Activated CD8-positive, alpha-beta memory T cell treated with anti-CD3 and anti-CD28 coated beads, Interleukin-2, amount 50 U/mL, for 48 hours (primary cell): Measurements from ENCODE around the gene MEX3A.
A peak's percentile ranks its signal among the peaks of the same experiment; 100 is the strongest.
"Not testable (repeated sequence)": the region's sequence is repeated elsewhere in the genome, so short reads cannot be mapped to it uniquely, and the experiment has no call there.

Source experiments
- DNase-seq: peaks from one replicate; pipeline ENCODE4 v3.0.0-alpha.2; 2020

MEX3A gene

GRCh38 chr1:156076609-156077429 is 5.4 kb downstream of the MEX3A start:
- no peak for DNase-seq

GRCh38 chr1:156075775-156076204 is 6.5 kb downstream of the MEX3A start:
- no peak for DNase-seq

- no peak for DNase-seq
Measured at GRCh38 chr1:156075162-156075561, 7.1 kb downstream of the MEX3A start.

DNA sequence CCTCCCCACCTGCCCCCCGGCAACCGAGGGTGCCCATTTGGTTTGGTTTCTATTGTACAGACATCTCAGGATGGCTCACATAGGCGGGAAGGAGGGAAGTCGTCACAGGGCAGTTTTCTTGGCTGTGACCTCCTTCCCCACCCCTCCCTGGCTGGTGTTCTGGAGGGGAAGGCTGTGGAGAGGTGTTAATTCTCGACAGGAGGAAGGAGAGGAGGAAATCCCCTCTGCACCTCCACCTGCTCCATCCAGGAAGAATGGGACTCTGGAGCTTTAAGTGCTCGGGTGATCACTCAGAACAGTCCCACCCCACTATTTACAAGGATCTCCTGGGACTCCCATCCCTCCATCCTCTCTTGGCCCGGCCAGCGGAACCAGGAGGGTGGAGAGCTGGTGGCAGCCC is 7.6 kb downstream of the MEX3A start:
- no peak for DNase-seq

GRCh38 chr1:156073740-156074139 is 8.5 kb downstream of the MEX3A start:
- DNase-seq = no peak

DNA sequence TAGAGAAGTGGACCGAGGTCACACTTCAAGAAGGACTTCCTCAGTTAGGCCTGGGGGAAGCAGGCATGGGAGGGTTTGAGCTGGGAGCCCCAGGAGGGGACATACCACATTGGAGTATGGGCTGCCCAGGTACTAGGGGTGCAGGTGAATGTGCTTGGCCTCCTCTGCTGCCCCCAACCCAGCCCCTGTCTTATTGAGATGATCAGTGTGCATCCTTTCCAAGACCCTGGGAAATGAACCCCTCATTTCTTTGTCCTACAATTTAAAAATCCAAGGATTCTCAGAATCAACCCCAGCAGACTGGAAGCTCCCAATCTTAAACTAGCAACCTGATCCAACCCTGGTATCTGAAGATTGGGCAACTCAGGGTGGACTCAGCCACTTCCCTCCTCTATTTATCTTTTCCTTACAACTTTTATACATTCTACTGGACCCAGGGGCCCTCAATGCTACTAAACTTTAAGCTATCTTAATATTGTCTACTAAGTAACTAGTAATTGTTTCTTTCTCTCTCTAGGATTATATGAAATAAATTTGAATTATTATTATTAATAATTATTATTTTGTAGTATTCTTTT is 9.1 kb downstream of the MEX3A start:
- no peak for DNase-seq

GRCh38 chr1:156072251-156072650 is 10.0 kb downstream of the MEX3A start:
- no peak for DNase-seq

- not testable (repeated sequence) for DNase-seq
Measured at GRCh38 chr1:156071332-156071816, 10.9 kb downstream of the MEX3A start.

DNA sequence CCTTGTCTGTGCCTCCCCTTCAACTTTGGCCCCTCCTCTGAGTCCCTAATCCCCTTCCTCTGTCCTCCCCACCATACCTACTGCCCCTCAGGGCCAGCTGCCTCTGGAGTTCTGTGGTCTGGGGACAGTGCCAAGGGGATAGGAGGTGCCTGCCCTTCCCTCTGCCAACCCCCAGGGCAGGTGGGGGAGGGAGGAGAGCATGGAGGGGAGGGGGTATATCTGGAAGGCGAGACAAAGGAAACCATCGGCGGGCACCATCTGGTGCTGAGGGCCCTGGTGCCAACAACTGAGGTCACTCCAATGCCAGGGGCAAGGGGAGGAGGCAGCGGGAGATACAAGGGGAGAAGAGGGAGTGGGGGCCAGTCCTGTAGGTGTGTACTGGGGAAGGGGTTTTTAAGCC is 11.7 kb downstream of the MEX3A start:
- no peak for DNase-seq

- no peak for DNase-seq
Measured at GRCh38 chr1:156069490-156070455, 12.5 kb downstream of the MEX3A start.

GRCh38 chr1:156067262-156067661 is 15.0 kb downstream of the MEX3A start:
- DNase-seq = no peak

DNA sequence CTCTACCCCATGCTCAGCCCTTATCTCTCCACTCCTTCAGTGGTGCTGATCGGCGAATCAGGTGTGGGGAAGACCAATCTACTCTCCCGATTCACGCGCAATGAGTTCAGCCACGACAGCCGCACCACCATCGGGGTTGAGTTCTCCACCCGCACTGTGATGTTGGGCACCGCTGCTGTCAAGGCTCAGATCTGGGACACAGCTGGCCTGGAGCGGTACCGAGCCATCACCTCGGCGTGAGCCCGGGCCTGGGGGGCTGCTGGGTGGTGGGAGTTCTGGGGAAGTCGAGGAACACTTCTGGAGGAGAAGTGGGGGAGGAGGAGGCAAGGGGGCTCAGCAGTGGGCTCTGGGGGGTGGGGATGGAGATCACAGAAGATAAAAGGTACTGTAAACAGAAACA is 16.4 kb downstream of the MEX3A start:
- no peak for DNase-seq

GRCh38 chr1:156065212-156065611 is 17.1 kb downstream of the MEX3A start:
- DNase-seq = no peak

- no peak for DNase-seq
Measured at GRCh38 chr1:156064615-156065014, 17.6 kb downstream of the MEX3A start.

GRCh38 chr1:156063997-156064285 is 18.3 kb downstream of the MEX3A start:
- DNase-seq = no peak

GRCh38 chr1:156062189-156062588 is 20.1 kb downstream of the MEX3A start:
- DNase-seq = no peak

- no peak for DNase-seq
Measured at GRCh38 chr1:156060937-156061636, 21.2 kb downstream of the MEX3A start, which contains the start of gene RAB25. Gene RAB25 (plus strand): TSS chr1:156061160. CDS start chr1:156061401, 241 bp downstream.

DNA sequence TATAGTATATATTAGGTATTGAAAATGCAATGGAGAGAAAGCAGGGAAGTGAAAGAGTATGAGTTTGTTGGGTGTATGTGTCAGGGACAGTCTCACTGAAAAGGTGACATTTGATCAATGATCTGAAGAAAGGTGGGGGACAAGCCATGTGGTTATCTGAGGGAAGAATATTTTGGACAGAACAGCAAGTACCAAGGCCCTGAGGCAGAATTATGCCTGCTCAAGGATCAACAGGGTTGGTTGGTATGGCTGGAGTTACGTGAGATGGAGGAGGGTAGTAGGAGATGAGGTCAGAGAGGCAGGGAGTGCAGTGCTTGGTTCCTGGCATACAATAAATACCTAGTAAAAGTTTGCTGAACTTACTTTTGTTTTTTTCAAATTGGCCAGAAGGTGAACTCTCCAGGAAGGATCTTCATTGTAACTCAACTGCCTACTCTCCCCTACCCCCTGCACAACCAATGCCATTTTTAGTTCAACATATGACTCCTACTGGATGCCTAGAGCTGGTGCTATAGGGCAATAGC is 25.9 kb downstream of the MEX3A start:
- no peak for DNase-seq

DNA sequence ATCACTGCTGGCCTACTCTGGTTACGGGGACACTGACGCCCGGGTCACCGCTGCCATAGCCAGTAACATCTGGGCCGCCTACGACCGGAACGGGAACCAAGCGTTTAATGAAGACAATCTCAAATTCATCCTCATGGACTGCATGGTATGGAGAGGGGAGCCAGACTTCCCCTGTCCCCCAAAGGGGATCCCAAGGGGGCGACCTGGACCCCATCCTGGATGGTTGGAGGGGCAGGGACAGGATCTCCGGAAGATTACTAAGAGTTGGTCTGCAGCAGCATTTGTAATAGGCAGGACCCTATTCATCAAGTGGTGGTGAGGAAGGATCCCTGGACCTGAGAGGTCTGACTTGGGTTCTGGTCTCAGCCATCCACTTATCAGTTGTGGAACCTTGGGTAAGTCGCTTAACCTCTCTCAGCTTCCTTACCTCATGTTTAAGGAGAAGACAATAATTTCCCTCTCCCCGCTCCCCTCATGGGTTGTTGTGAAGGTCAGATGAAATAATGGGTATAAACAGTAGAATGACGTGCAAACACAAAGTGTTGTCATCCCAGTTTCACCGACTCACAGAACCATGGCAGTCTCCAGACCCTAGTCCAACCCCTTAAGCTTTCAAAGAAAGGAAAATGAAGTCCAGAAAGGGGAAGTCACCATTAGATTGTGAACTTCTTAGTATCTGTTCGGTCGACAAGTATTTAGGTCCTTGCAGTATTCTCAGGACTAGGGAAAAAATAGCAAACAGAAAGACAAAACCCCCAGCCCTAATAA is 26.8 kb downstream of the MEX3A start:
- no peak for DNase-seq

DNA sequence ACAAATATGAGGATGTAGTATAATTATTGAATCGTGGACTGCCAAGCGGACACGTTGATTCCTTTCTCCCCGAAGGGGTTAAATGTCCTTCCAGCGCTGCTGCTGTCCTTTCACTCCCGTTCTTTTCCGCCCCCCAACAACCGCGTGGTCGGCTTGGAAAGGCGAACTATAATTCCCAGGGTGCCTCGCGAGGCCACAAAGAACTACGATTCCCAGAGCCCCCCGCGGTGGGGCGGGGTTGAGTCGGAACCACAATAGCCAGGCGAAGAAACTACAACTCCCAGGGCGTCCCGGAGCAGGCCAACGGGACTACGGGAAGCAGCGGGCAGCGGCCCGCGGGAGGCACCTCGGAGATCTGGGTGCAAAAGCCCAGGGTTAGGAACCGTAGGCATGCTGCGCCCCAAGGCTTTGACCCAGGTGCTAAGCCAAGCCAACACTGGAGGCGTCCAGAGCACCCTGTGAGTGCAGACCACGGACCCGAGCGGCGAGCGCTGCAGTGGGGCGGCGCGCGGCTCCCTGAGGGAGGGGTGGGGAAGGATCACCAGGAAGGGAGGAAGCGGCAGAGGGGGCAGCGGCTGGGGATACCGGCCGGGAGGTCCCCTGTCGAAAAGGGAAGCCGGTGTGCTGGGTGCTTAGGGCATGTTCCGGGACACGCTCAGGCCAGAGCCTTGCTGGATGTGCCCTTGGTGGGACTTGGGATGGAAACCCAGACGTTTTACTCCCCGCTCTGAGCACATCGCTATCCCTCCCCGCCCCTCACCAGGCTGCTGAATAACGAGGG is 27.6 kb downstream of the MEX3A start, which contains the start of gene LAMTOR2:
Gene LAMTOR2 (plus strand): TSS at position 283 of the 781 bp plus-strand sequence. CDS start 108 bp downstream, at position 391.
- peak; percentile 97 for DNase-seq
